Activated CD4-positive, alpha-beta memory T cell treated with anti-CD3 and anti-CD28 coated beads, Interleukin-2, amount 10 ng/mL, durations not matched to agents 7 days and 5 days (primary cell): Measurements from ENCODE around the gene SLC39A8. TPM values are rescaled to one million over a fixed set of nuclear protein-coding genes. Genes with fewer than 3 reads are reported as not detected.

Experiments
- CTCF ChIA-PET: fragments of 350-600 bp; sonication (Branson Sonifier 250); formaldehyde crosslinking; loops from one replicate; lab custom pipeline; 2021; ENCODE audit warnings: antibody characterized with exemption, inconsistent platforms; lab: Charles Lee
- POLR2A ChIA-PET: fragments of 350-600 bp; sonication (Branson Sonifier 250); formaldehyde crosslinking; loops from one replicate; lab custom pipeline; 2021; ENCODE audit warnings: antibody characterized with exemption; lab: Charles Lee
- DNase-seq: peaks from one replicate; pipeline ENCODE4 v3.0.0-alpha.2; 2020
- H3K27ac Mint-ChIP-seq: one replicate; pipeline ENCODE4 v1.8.0; 2021; ENCODE audit warnings: mild to moderate bottlenecking, mixed read lengths
- H3K27me3 Mint-ChIP-seq: one replicate; pipeline ENCODE4 v1.8.0; 2021; ENCODE audit warnings: mixed read lengths
- H3K36me3 Mint-ChIP-seq: one replicate; pipeline ENCODE4 v1.8.0; 2021; ENCODE audit warnings: low read depth, mixed read lengths
- H3K4me1 Mint-ChIP-seq: one replicate; pipeline ENCODE4 v1.8.0; 2021; ENCODE audit warnings: mixed read lengths
- H3K4me3 Mint-ChIP-seq: one replicate; pipeline ENCODE4 v1.8.0; 2021; ENCODE audit warnings: mild to moderate bottlenecking, mixed read lengths
- H3K9me3 Mint-ChIP-seq: one replicate; pipeline ENCODE4 v1.8.0; 2021; ENCODE audit warnings: mixed read lengths
- total RNA-seq, 2 experiments: library from RNA; stranded (reverse); gene quantifications; one replicate each; pipeline ENCODE4 v1.2.3, GENCODE V29; 2021

The SLC39A8 gene
- total RNA-seq, 2 experiments from 2014 or later = 101 to 103 TPM

DNA sequence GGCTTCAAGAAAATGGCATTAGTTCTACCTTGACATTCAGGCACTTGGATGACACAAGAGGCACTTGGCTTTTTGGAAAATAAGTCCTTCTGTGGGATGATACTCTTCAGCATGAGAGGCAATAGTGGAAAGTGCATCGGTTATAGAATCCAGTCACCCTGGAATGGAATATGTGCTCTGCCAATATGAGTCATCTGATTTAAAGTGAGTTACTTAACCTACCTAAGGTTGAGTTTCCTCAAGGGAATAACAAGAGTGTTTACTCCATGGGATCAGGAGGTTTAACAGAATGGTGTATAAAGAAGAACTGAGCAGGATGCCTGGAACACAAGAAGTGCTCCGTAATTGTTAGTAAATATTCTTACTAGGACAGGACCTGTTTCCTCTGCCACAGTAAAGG, 10.7 kb downstream of the SLC39A8 start:
- no peak overlapping the region for H3K27ac Mint-ChIP-seq
- ChIA-PET CTCF (interaction anchor here (1.1 kb wide), 1 partner anchor 10 kb away, joined by 5 read pairs; the partner anchor contains the start of gene SLC39A8), POLR2A (interaction anchor here (0.7 to 2.3 kb wide), 2 partner anchors 10 to 201 kb away, joined by 4 to 13 read pairs; partner anchors contain the start of gene SLC39A8)
- H3K4me1 Mint-ChIP-seq = peaks cover 47% of the 10 kb centered on the region
- no peak overlapping the region for H3K4me3 Mint-ChIP-seq
- H3K27me3 Mint-ChIP-seq = no peaks in the 10 kb centered on the region
- peaks cover 55% of the 10 kb centered on the region for H3K36me3 Mint-ChIP-seq
- H3K9me3 Mint-ChIP-seq = no peaks in the 10 kb centered on the region
- DNase-seq = no peak

GRCh38 chr4:102333787-102334186, 11.5 kb downstream of the SLC39A8 start:
- Mint-ChIP-seq H3K4me1 (peaks cover 45% of the 10 kb centered on the region), H3K36me3 (peaks cover 49% of the 10 kb centered on the region), H3K9me3 (no peaks in the 10 kb centered on the region), H3K27me3 (no peaks in the 10 kb centered on the region), H3K4me3 (no peak overlapping the region), H3K27ac (no peak overlapping the region)
- CTCF ChIA-PET = no interaction called here
- POLR2A ChIA-PET = interaction anchor here (2.1 kb wide), 1 partner anchor 11 kb away, joined by 5 read pairs; the partner anchor contains the start of gene SLC39A8
- no peak for DNase-seq

- Mint-ChIP-seq H3K27me3 (no peaks in the 10 kb centered on the region), H3K27ac (no peak overlapping the region), H3K36me3 (peaks cover 29% of the 10 kb centered on the region), H3K9me3 (no peaks in the 10 kb centered on the region), H3K4me3 (no peak overlapping the region), H3K4me1 (peaks cover 26% of the 10 kb centered on the region)
- CTCF ChIA-PET = no interaction called here
- POLR2A ChIA-PET = no interaction called here
- DNase-seq = no peak
Measured at GRCh38 chr4:102328045-102328444, 17.2 kb downstream of the SLC39A8 start.

DNA sequence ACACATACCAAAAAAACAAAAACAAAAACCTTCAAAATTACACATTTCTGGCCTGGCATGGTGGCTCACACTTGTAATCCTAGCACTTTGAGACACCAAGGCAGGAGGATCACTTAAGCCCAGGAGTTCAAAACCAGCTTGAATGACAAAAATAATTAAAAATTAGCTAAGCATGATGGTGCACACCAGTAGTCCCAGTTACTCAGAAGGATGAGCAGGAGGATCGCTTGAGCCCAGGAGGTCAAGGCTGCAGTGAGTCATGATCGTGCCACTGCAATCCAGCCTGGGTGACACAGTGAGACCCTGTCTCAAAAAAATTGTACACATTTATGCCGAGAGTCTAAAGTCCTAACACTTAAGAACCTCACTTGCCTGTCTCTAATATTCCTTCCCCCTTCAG, 18.3 kb downstream of the SLC39A8 start:
- DNase-seq = no peak
- Mint-ChIP-seq H3K9me3 (no peaks in the 10 kb centered on the region), H3K27ac (no peak overlapping the region), H3K4me1 (peaks cover 29% of the 10 kb centered on the region), H3K36me3 (peaks cover 24% of the 10 kb centered on the region), H3K4me3 (no peak overlapping the region), H3K27me3 (no peaks in the 10 kb centered on the region)
- ChIA-PET POLR2A (interaction anchor here (0.7 to 1.1 kb wide), 2 partner anchors 18 to 299 kb away, joined by 3 read pairs; no protein-coding TSS in a partner anchor), CTCF (interaction anchor here (0.6 kb wide), 1 partner anchor 10 kb away, joined by 3 read pairs; no protein-coding TSS in a partner anchor)

DNA sequence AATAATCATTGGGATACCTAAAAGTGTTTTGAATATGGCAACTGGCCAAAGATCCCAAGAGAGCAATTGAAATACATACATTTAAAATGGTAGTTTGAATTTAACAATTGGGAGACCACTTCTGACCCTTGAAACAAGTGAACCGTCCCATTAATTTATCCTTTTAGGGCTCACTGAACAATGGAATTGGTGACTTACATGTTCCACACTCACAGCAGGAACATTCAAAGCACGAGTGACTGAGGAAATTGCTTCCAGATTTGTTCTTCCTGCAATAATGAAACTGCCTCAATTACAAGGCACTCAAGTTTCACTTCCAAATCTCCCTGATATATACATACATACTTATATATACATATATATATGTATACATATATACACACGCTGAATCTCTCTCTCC, 20.6 kb downstream of the SLC39A8 start:
- H3K4me1 Mint-ChIP-seq = peaks cover 32% of the 10 kb centered on the region
- no peak overlapping the region for H3K27ac Mint-ChIP-seq
- ChIA-PET POLR2A (no interaction called here), CTCF (no interaction called here)
- H3K36me3 Mint-ChIP-seq = peaks cover 17% of the 10 kb centered on the region
- no peak overlapping the region for H3K4me3 Mint-ChIP-seq
- DNase-seq = no peak
- no peaks in the 10 kb centered on the region for H3K9me3 Mint-ChIP-seq
- no peaks in the 10 kb centered on the region for H3K27me3 Mint-ChIP-seq

- Mint-ChIP-seq H3K4me1 (peaks cover 30% of the 10 kb centered on the region), H3K4me3 (no peak overlapping the region), H3K27ac (no peak overlapping the region), H3K27me3 (no peaks in the 10 kb centered on the region), H3K36me3 (peaks cover 22% of the 10 kb centered on the region), H3K9me3 (no peaks in the 10 kb centered on the region)
- DNase-seq = no peak
- ChIA-PET CTCF (interaction anchor here (0.7 to 1.4 kb wide), 3 partner anchors 19 to 23 kb away, joined by 3 to 4 read pairs (median 3); partner anchors contain the start of gene SLC39A8), POLR2A (interaction anchor here (1.8 kb wide), 1 partner anchor 22 kb away, joined by 9 read pairs; the partner anchor contains the start of gene SLC39A8)
Measured at GRCh38 chr4:102322736-102323135, 22.5 kb downstream of the SLC39A8 start.

- H3K9me3 Mint-ChIP-seq = no peaks in the 10 kb centered on the region
- H3K4me3 Mint-ChIP-seq = no peak overlapping the region
- H3K27me3 Mint-ChIP-seq = no peaks in the 10 kb centered on the region
- no peak for DNase-seq
- CTCF ChIA-PET = interaction anchor here (1.4 kb wide), 1 partner anchor 23 kb away, joined by 4 read pairs; the partner anchor contains the start of gene SLC39A8
- POLR2A ChIA-PET = interaction anchor here (1.8 kb wide), 1 partner anchor 23 kb away, joined by 9 read pairs; the partner anchor contains the start of gene SLC39A8
- peaks cover 25% of the 10 kb centered on the region for H3K4me1 Mint-ChIP-seq
- H3K27ac Mint-ChIP-seq = no peak overlapping the region
- peaks cover 31% of the 10 kb centered on the region for H3K36me3 Mint-ChIP-seq
Measured at GRCh38 chr4:102321260-102321995, 23.9 kb downstream of the SLC39A8 start.

GRCh38 chr4:102319594-102319993, 25.7 kb downstream of the SLC39A8 start:
- Mint-ChIP-seq H3K27ac (no peak overlapping the region), H3K27me3 (no peaks in the 10 kb centered on the region), H3K4me1 (peaks cover 21% of the 10 kb centered on the region), H3K9me3 (no peaks in the 10 kb centered on the region), H3K4me3 (no peak overlapping the region), H3K36me3 (peaks cover 33% of the 10 kb centered on the region)
- POLR2A ChIA-PET = no interaction called here
- CTCF ChIA-PET = no interaction called here
- no peak for DNase-seq

- ChIA-PET CTCF (interaction anchor here (0.6 kb wide), 1 partner anchor 19 kb away, joined by 3 read pairs; no protein-coding TSS in a partner anchor), POLR2A (no interaction called here)
- Mint-ChIP-seq H3K9me3 (no peaks in the 10 kb centered on the region), H3K4me3 (no peak overlapping the region), H3K4me1 (peaks cover 21% of the 10 kb centered on the region), H3K27me3 (no peaks in the 10 kb centered on the region), H3K27ac (no peak overlapping the region), H3K36me3 (peaks cover 44% of the 10 kb centered on the region)
- no peak for DNase-seq
Measured at GRCh38 chr4:102318526-102318925, 26.8 kb downstream of the SLC39A8 start.

GRCh38 chr4:102318105-102318504, 27.2 kb downstream of the SLC39A8 start:
- H3K9me3 Mint-ChIP-seq = no peaks in the 10 kb centered on the region
- ChIA-PET POLR2A (no interaction called here), CTCF (interaction anchor here (0.6 kb wide), 1 partner anchor 18 kb away, joined by 3 read pairs; no protein-coding TSS in a partner anchor)
- no peak for DNase-seq
- peaks cover 19% of the 10 kb centered on the region for H3K4me1 Mint-ChIP-seq
- H3K36me3 Mint-ChIP-seq = peaks cover 46% of the 10 kb centered on the region
- H3K4me3 Mint-ChIP-seq = no peak overlapping the region
- H3K27ac Mint-ChIP-seq = no peak overlapping the region
- H3K27me3 Mint-ChIP-seq = no peaks in the 10 kb centered on the region

DNA sequence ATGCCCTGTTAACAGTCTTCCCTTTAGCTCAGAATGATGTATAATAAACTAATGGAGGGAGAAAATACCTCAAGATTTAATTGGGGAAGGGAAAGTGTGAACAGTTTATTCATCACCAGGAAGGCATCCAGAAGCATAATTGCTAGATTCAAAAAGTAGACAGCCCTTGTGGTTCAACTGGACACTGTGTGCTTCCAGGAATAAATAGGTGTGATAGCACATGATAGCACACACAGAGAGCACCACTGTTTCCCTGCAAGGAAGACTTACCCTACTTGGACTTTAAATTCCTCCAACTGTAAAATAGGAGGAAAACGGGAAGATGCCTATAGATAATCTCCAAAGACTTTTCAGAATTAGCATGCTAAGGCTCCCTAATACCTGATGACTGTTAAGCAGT, 27.8 kb downstream of the SLC39A8 start:
- ChIA-PET POLR2A (interaction anchor here (0.9 kb wide), 1 partner anchor 28 kb away, joined by 3 read pairs; the partner anchor contains the start of gene SLC39A8), CTCF (interaction anchor here (1.2 kb wide), 1 partner anchor 18 kb away, joined by 3 read pairs; no protein-coding TSS in a partner anchor)

GRCh38 chr4:102316585-102316984, 28.7 kb downstream of the SLC39A8 start:
- H3K27me3 Mint-ChIP-seq = no peaks in the 10 kb centered on the region
- CTCF ChIA-PET = interaction anchor here (1.2 kb wide), 1 partner anchor 17 kb away, joined by 3 read pairs; no protein-coding TSS in a partner anchor
- H3K4me1 Mint-ChIP-seq = peaks cover 11% of the 10 kb centered on the region
- no peak overlapping the region for H3K27ac Mint-ChIP-seq
- H3K4me3 Mint-ChIP-seq = no peak overlapping the region
- POLR2A ChIA-PET = no interaction called here
- DNase-seq = no peak
- peaks cover 49% of the 10 kb centered on the region for H3K36me3 Mint-ChIP-seq
- no peaks in the 10 kb centered on the region for H3K9me3 Mint-ChIP-seq

More for the DNA sequence above, 27.8 kb downstream of the SLC39A8 start:
- Mint-ChIP-seq H3K27me3 (no peaks in the 10 kb centered on the region), H3K9me3 (no peaks in the 10 kb centered on the region), H3K4me3 (no peak overlapping the region), H3K4me1 (peaks cover 17% of the 10 kb centered on the region), H3K27ac (no peak overlapping the region), H3K36me3 (peaks cover 44% of the 10 kb centered on the region)
- no peak for DNase-seq

GRCh38 chr4:102315532-102315931, 29.8 kb downstream of the SLC39A8 start:
- H3K27me3 Mint-ChIP-seq = no peaks in the 10 kb centered on the region
- no peak overlapping the region for H3K27ac Mint-ChIP-seq
- H3K4me3 Mint-ChIP-seq = no peak overlapping the region
- ChIA-PET CTCF (no interaction called here), POLR2A (interaction anchor here (1.2 kb wide), 1 partner anchor 29 kb away, joined by 4 read pairs; the partner anchor contains the start of gene SLC39A8)
- DNase-seq = no peak
- peaks cover 2% of the 10 kb centered on the region for H3K4me1 Mint-ChIP-seq
- no peaks in the 10 kb centered on the region for H3K9me3 Mint-ChIP-seq
- H3K36me3 Mint-ChIP-seq = peaks cover 52% of the 10 kb centered on the region
